Nephron (organoid): ENCODE results near the gene BID.

Source experiments
- H3K27ac Mint-ChIP-seq, 3 experiments: 2 replicates each; pipeline ENCODE4 v1.8.0; 2020; ENCODE audit warnings: mixed read lengths in 3 of 3, mild to moderate bottlenecking in 2 of 3, moderate library complexity in 1 of 3
- H3K27me3 Mint-ChIP-seq: 2 replicates; pipeline ENCODE4 v1.8.0; 2021; ENCODE audit warnings: low read depth, mild to moderate bottlenecking, moderate library complexity, mixed read lengths
- H3K36me3 Mint-ChIP-seq: 2 replicates; pipeline ENCODE4 v1.8.0; 2020; ENCODE audit warnings: low read depth, mixed read lengths
- H3K4me1 Mint-ChIP-seq: 2 replicates; pipeline ENCODE4 v1.8.0; 2020; ENCODE audit warnings: mixed read lengths
- H3K4me3 Mint-ChIP-seq, 3 experiments: 2 replicates each; pipeline ENCODE4 v1.8.0; 2020; ENCODE audit warnings: mild to moderate bottlenecking in 3 of 3, mixed read lengths in 3 of 3, moderate library complexity in 2 of 3
- H3K9me3 Mint-ChIP-seq: 2 replicates; pipeline ENCODE4 v1.8.0; 2020; ENCODE audit warnings: mixed read lengths
- TF ChIP-seq, protein P1 (sequence below), 3 experiments: fragments of 200-600 bp; sonication (generic); IDR thresholded peaks; one replicate each; pipeline ENCODE4 v1.5.0; 2021; ENCODE audit warnings: antibody characterized with exemption in 3 of 3; ENCODE audit not compliant: unreplicated experiment in 3 of 3

The BID gene

DNA sequence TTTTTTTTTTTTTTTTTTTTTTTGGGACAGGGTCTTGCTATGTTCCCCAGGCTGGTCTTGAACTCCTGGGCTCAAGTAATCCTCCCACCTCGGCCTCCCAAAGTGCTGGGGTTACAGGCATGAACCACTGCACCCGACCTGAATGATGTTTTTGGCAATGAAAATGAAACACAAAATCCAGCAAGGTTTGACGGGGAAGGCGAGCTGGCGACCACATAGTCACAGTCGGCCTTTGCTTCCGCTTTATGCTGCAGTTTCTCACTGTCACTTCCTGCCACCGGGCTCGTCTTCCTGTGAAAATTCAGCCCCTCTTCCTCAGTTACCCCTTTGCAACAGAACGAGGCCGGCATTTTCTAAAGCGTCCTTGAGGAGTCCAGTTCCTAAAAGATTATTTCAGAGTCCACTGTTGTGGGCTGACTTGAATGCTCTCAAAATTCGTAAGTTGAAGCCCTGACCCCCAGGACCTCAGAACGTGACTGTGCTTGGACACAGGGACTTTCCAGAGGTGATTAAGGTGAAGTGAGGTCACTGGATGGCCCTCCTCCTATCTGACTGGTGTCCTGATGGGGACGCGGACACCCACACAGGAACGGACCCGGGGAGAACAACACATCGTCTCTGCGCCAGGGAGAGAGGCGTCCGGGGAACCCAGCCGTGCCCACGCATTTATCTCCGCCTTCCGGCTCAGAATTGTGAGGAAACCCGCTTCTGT lies 2.9 kb upstream of the BID start:
- peaks cover 12% of the 10 kb centered on the region for H3K4me1 Mint-ChIP-seq
- H3K27me3 Mint-ChIP-seq, result peaks cover 29% of the 10 kb centered on the region
- H3K4me3 Mint-ChIP-seq, result peak overlapping the region in 2 of 3 experiments; percentile 2 to 50
- no peaks in the 10 kb centered on the region for H3K36me3 Mint-ChIP-seq
- TF ChIP-seq, protein P1, sequence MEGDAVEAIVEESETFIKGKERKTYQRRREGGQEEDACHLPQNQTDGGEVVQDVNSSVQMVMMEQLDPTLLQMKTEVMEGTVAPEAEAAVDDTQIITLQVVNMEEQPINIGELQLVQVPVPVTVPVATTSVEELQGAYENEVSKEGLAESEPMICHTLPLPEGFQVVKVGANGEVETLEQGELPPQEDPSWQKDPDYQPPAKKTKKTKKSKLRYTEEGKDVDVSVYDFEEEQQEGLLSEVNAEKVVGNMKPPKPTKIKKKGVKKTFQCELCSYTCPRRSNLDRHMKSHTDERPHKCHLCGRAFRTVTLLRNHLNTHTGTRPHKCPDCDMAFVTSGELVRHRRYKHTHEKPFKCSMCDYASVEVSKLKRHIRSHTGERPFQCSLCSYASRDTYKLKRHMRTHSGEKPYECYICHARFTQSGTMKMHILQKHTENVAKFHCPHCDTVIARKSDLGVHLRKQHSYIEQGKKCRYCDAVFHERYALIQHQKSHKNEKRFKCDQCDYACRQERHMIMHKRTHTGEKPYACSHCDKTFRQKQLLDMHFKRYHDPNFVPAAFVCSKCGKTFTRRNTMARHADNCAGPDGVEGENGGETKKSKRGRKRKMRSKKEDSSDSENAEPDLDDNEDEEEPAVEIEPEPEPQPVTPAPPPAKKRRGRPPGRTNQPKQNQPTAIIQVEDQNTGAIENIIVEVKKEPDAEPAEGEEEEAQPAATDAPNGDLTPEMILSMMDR (IDR thresholded peaks at IDR 0.05; ENCODE audit: unreplicated experiment in 3 of 3), result no peak
- no peaks in the 10 kb centered on the region for H3K9me3 Mint-ChIP-seq
- H3K27ac Mint-ChIP-seq, result no peak overlapping the region

DNA sequence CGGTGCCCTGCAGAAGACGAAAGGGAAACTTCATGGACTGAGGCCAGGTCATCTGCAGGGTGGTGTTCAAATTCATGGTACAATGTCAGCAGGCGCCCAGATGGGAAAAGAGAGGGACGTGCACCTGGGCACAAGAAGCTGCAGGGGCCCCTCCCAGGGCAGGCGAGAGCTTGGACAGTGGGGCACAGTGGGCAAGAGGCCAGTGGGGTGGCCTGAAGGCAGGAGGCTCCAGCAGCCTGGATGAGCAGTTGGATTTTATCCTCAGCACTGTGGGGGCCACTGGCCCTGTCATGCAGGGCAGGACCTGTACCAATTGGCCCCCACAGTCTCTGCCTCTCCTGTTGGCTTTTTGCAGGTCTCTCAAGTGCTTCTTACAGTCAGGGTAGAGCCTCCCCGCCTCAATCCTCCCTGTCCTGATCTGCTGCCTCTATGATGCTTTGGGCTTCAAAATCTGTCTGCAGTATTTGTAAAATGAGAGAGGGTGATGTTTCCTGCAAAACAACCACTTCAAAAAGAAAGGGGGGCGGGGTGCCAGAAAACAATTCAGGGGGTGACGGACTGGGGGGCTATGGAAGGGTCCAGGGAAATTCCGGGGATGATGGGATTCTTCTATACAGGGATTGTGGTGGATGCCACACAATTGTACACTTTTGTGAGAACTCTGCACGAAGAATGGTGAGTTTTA lies 1.7 kb upstream of the BID start:
- H3K36me3 Mint-ChIP-seq, result no peaks in the 10 kb centered on the region
- peaks cover 7% of the 10 kb centered on the region for H3K4me1 Mint-ChIP-seq
- H3K27ac Mint-ChIP-seq, result peak overlapping the region in 1 of 3 experiments; percentile 66
- H3K9me3 Mint-ChIP-seq, result no peaks in the 10 kb centered on the region
- H3K4me3 Mint-ChIP-seq, result peak overlapping the region; percentile 65 to 81 (median 68)
- H3K27me3 Mint-ChIP-seq, result peaks cover 29% of the 10 kb centered on the region
- TF ChIP-seq, protein P1 (IDR thresholded peaks at IDR 0.05; ENCODE audit: unreplicated experiment in 3 of 3), result no peak

DNA sequence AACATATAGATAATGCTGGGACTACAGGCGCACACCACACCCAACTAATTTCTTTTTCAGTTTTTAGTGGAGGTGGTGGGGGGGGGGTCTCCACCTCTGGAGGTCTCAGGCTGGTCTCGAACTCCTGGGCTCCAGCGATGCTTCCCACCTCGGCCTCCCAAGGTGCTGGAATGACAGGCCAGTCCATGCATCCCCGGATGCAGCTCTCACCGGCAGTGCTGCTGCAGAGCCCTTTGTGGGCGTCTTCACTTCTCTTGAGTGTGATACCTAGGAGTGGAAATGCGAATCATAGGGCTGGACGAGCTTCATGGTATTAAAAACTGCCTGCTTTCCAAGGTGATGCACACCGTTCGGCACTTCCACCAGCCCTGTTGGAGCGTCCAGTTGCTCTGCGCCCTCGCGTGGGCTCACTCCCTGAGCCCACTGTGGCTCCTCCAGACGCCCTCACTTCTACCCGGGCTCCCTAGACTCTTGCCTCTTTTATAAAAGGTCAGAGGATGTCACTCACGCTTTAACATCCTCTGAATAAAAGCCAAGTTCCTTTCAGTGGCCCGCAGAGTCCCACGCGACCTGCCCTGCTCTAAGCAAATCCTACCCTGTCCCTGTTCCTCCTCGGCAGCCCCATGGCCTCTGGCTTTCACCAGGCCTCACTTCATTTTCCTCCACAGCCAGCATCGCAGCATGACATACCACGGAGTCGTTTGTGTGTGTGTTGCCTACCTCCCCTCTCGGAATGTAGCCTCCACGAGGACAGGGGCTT lies 837 bp upstream of the BID start:
- Mint-ChIP-seq H3K4me1 (peaks cover 7% of the 10 kb centered on the region), H3K27ac (peak overlapping the region in 1 of 3 experiments; percentile 7), H3K4me3 (peak overlapping the region; percentile 65 to 81 (median 68)), H3K9me3 (no peaks in the 10 kb centered on the region), H3K27me3 (peaks cover 29% of the 10 kb centered on the region), H3K36me3 (no peaks in the 10 kb centered on the region)
- TF ChIP-seq, protein P1 (IDR thresholded peaks at IDR 0.05; ENCODE audit: unreplicated experiment in 3 of 3), result no peak

DNA sequence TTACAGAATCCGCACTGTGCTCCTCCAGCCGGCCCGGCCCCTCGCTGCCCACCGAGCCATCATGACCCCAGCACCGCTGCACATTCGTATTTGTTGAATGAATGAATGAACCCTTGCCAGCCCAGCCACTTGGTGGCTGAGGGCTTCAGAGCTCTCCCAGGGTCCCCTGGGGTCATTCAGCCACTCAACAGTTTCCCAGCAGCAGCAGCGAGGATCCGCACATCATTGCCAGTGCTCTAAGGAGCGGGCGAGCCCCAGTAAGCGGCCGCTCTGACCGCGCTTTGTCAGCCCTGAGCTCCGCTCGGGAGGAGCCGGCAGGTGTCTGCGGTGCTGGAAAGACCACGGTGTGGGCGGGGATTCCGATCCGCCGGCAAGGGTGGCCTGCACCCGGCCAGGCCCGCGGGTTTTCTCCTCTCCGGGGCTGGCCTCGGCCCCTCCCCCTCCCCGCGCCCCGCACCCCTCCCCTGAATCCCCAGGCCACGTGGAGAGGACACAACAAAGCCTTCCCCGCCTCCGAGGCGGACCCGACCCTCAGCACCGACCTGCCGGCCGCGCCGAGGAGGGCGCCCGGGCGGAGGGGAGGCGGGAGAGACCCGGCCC lies 563 bp downstream of the BID start:
- TF ChIP-seq, protein P1 (IDR thresholded peaks at IDR 0.05; ENCODE audit: unreplicated experiment in 3 of 3), result no peak
- Mint-ChIP-seq H3K4me1 (peaks cover 7% of the 10 kb centered on the region), H3K4me3 (peak overlapping the region; percentile 78 to 83 (median 82)), H3K27ac (no peak overlapping the region), H3K36me3 (no peaks in the 10 kb centered on the region), H3K27me3 (peaks cover 26% of the 10 kb centered on the region), H3K9me3 (no peaks in the 10 kb centered on the region)

DNA sequence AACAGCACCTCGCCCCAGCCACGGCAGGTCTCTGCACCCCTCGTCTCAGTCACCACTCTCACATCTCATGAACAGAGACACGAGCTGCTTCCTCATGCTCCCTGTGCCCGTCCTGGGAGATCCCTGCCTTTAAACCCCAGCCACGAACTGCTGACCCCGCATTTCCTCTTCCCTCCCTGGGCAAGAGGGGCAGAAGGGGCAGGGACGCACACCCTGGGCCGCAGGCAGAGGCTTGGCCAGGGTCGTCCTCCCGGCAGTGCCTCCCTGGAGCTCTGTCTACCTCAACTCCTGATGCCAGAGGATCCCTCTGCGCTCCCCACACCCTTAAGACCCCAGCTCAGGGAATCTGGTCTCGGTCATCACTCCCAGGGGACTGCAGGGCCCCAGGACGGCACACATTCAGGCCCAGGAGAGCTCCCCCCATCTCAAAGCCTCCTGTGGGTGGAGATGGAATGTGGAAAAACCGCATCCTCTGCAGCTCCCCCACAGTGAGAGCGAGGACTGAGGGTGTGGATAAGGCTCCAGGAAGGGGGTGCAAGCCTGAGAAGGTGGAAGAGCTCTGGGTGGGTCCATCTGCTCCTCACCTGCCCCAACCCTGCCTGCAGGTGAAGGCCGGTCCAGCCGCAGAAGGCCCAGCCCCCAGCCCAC lies 1.2 kb downstream of the BID start:
- Mint-ChIP-seq H3K36me3 (no peaks in the 10 kb centered on the region), H3K9me3 (no peaks in the 10 kb centered on the region), H3K27me3 (peaks cover 26% of the 10 kb centered on the region), H3K4me1 (peaks cover 7% of the 10 kb centered on the region), H3K27ac (no peak overlapping the region), H3K4me3 (peak overlapping the region; percentile 78 to 83 (median 82))
- TF ChIP-seq, protein P1 (IDR thresholded peaks at IDR 0.05; ENCODE audit: unreplicated experiment in 3 of 3), result no peak
